GM04503 (cell line): ENCODE results near the gene SLC25A45.
A peak's percentile ranks its signal among the peaks of the same experiment; 100 is the strongest.
"Not testable (repeated sequence)": the region's sequence is repeated elsewhere in the genome, so short reads cannot be mapped to it uniquely, and the experiment has no call there.

Source experiments
- DNase-seq: peaks from one replicate; pipeline ENCODE4 v3.0.0-alpha.2; 2012; ENCODE audit warnings: low read depth

Gene SLC25A45

GRCh38 chr11:65362966-65363365 is 19.5 kb downstream of the SLC25A45 start:
- DNase-seq, result no peak

- DNase-seq, result no peak
These were observed 20.0 kb downstream of the SLC25A45 start for GRCh38 chr11:65362320-65362931.

- no peak for DNase-seq
These were observed 24.5 kb downstream of the SLC25A45 start for GRCh38 chr11:65357856-65358356.

GRCh38 chr11:65356394-65356972 is 26.0 kb downstream of the SLC25A45 start:
- DNase-seq, result no peak

DNA sequence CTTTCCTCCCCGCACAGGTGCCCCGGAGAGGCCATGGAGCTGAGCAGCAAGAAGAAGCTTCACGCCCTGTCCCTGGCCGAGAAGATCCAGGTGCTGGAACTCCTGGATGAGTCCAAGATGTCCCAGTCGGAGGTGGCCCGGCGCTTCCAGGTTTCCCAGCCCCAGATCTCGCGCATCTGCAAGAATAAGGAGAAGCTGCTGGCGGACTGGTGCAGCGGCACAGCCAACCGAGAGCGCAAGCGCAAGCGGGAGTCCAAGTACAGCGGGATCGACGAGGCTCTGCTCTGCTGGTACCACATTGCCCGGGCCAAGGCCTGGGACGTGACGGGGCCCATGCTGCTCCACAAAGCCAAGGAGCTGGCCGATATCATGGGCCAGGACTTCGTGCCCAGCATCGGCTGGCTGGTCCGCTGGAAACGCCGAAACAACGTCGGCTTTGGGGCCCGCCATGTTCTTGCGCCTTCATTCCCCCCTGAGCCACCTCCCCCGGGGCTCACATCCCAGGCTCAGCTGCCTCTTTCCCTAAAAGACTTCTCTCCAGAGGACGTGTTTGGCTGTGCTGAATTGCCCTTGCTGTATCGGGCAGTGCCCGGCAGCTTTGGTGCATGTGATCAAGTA is 26.6 kb downstream of the SLC25A45 start:
- no peak for DNase-seq

GRCh38 chr11:65355013-65355775 is 27.3 kb downstream of the SLC25A45 start:
- no peak for DNase-seq

DNA sequence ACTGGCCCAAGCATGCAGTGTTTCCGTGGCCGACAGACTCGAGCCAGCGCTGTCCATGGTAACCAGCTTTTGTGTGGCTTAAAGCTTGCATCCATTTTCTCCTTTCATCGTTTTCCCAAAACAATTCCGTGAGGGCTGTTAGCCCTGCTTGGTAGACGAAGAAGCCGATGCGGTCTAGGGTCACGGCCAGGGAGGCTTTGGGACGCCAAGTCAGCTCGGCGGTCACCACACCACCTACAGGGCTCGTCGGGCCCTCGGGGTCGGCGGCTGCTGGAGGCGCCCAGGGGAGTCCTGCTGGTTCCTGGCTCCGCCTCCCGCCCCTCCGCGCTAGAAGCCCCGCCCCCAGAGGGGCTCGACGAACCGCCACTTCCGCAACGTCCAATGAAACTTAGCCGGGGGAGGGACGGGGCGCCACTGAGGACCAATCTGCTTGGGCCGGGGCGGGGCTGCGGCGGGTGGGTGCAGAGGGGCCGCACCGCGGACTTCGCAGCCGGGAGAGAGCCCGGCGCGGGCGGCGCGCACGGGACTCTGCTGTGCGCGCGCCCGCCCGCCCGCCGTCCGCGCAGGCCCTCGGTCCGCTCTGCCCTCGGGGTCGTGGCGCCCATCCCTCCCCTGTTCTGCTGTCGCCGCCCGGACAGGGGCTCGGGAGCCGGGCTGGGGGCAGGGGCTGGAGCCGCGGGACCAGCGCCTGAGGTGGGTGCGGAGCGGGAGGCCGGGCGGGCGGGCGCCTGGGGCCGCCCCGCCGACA is 28.0 kb downstream of the SLC25A45 start, which contains the start of gene TIGD3:
Gene TIGD3 (plus strand): TSS at position 487 of the 748 bp plus-strand sequence. CDS start 1,058 bp downstream, outside the sequence.
- peak; percentile 59 for DNase-seq

GRCh38 chr11:65353900-65354264 is 28.6 kb downstream of the SLC25A45 start:
- DNase-seq, result no peak

- DNase-seq, result no peak
These were observed 29.1 kb downstream of the SLC25A45 start for GRCh38 chr11:65353376-65353775.

GRCh38 chr11:65352783-65353182 is 29.7 kb downstream of the SLC25A45 start:
- no peak for DNase-seq

- no peak for DNase-seq
These were observed 30.9 kb downstream of the SLC25A45 start for GRCh38 chr11:65351511-65351910.

- DNase-seq, result no peak
These were observed 40.6 kb downstream of the SLC25A45 start for GRCh38 chr11:65341856-65342255.

DNA sequence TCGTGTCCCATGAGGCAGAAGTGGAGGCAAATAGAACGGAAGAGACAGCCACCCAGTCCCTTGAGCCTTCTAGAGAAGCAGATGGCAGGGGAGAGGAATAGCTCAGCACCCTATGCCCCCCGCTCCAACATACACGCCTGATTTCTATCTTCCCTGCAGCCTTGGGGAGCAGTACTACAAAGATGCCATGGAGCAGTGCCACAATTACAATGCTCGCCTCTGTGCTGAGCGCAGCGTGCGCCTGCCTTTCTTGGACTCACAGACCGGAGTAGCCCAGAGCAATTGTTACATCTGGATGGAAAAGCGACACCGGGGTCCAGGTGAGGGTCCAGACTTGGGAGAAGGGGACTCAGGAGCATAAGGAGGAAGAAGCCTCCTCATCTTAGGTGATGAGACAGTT is 42.2 kb downstream of the SLC25A45 start:
- no peak for DNase-seq

DNA sequence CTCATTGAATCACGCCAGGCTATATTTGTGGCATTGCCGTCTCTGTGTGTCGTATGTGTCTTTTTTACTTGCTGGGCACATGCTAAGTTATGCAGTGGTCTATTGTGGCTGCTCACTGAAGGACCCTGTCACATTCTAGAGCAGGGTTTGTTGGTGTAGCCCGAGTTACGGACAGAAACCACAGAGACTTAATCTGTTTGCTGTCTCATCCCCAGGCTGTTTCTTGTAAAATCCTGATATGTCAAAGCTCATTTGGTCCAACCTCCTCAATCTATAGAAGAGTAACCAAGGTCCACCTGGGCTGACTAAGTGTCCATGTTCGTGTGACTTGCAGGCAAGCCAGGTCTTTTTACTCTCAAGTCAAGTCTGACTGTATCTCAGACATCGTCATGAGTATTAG is 43.8 kb downstream of the SLC25A45 start:
- DNase-seq, result no peak

- no peak for DNase-seq
These were observed 47.6 kb downstream of the SLC25A45 start for GRCh38 chr11:65334696-65335295.

- DNase-seq, result not testable (repeated sequence)
These were observed 49.9 kb downstream of the SLC25A45 start for GRCh38 chr11:65332591-65332990.

- no peak for DNase-seq
These were observed 51.9 kb downstream of the SLC25A45 start for GRCh38 chr11:65330544-65330943.

- peak; percentile 29 for DNase-seq
These were observed 52.5 kb downstream of the SLC25A45 start for GRCh38 chr11:65329944-65330403.

DNA sequence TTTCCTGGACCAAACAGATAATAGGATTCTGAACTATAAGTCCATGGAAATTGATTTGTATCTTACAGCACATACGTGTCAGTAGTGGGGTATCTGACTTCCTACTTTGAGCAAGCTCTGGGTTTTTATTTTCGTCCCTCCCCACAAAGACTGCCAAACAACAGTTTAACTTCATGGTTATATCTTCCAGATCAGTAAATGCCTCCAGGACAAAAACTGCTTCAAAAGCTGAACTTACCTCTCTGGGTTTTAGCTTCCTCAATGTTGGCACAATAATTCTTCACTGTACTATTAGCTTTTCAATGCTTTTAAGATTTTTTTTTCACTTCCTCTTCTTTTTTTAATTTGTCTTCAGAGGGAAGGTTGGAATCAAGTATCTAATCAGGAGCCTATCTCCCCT is 53.0 kb downstream of the SLC25A45 start:
- DNase-seq, result no peak

DNA sequence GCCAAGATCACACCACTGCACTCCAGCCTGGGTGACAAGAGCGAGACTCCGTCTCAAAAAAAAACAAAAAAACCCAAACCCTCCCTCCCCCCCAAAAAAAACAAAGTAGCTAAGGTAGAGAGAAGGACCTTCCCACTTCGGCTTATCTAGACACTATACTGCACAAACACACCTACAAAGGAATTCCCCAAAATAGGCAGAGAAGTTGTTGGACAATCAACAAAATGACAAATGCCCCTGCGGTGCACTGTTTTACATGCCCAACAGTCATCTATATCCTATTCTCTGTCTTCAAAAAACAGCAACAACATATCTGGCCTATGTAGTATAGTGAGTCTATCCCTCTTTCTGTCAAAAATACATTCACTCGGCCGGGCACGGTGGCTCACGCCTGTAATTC is 55.4 kb downstream of the SLC25A45 start:
- no peak for DNase-seq

DNA sequence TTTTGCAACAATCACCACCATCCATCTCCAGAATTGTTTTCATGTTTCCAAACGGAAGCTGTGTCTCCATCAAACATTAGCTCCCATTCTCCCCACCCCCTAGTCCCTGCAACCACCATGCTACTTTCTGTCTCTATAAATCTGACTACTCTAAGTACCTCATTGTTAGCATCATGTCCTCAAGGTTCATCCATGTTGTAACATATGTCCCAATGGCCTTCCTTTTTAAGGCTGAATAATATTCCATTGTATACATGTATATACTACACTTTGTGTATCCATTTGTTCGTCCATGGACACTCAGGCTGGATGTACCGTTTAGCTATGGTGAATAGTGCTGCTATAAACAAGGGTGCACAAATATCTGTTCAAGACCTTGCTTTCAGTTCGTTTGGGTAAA is 57.0 kb downstream of the SLC25A45 start:
- no peak for DNase-seq
